ENCODE measurements around the gene B4GALT6.
A peak's percentile ranks its signal among the peaks of the same experiment; 100 is the strongest.

Gene B4GALT6

DNA sequence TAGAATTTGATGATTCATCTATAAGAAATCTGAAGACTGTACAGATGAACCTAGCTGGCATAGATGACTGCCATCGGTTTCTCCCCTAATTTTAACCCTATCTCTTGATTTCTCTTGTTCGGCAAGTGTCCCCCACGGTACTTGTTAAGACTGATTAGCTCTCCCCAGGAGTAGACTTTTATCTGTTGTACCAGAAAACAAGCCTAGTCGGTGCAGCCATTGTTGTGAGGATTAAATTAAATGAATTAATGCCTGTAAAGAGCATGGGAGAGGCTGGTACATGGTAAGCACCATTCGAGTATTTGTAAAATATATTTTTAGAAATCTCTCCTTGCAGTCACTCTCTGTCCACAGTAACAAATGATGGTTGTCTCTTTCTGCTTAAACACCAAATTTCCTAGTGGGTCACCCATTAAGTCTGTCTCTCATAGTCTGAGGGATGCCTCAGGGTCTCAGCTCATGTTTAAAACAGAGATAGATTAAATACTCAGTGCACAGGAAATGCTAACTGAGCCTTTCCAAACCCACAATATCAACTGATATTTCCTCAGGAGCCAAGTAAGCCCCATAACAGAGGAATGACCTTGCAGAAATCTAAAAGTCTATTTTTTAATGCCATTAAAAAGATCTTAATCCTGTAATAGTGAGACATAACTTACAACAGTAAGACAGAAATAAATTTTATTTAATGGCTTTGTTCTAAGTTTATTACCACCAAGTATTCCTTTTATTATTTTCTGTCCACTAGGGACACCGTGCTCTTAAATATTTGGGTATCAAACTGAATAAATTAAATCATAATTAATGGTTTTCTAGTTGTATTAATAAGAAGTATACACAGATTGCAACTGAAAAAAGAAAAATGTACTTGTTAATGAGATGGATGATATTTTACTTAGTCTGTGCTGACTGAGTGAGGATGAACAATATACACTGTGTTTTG is 2.9 kb upstream of the B4GALT6 start:
- ChIA-PET POLR2A (interaction anchor here (1.4 kb wide), 1 partner anchor 8 kb away, joined by 3 read pairs; no protein-coding TSS in a partner anchor), CTCF (interaction anchor here (1.0 to 1.6 kb wide), 3 partner anchors 8 to 35 kb away, joined by 3 to 6 read pairs (median 3); no protein-coding TSS in a partner anchor)
- no peak for DNase-seq (ENCODE audit: extremely low spot score)
- TF ChIP-seq ARNT (IDR thresholded peaks at IDR 0.05), result no peak
- no peak for TF ChIP-seq ZNF384 (IDR thresholded peaks at IDR 0.05)
- TF ChIP-seq L3MBTL2 (conservative IDR thresholded peaks at IDR 0.05), result no peak
- no peak for TF ChIP-seq TARDBP (IDR thresholded peaks at IDR 0.05)
- no peak for TF ChIP-seq FOXA1 (IDR thresholded peaks at IDR 0.05)

DNA sequence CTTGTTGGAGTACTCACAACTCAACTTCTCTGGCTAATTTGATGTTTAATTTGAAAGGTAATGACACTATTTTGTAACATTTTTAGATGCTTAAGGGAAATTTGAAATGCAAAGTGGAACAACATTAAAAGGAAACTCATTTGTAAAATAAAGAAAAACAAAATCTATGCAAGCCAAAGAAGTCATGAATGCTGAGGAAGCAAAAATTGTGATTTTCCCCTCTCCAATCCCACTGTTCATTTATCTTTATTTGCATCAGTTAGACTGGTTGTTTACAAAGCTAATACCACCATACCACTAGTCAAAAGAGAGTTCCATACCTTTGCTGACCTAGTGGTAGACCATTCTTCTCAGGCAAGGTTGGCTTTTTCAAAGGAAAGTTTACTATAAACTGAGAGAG is 2.2 kb upstream of the B4GALT6 start:
- POLR2A ChIA-PET, result interaction anchor here (1.4 kb wide), 1 partner anchor 9 kb away, joined by 3 read pairs; no protein-coding TSS in a partner anchor
- TF ChIP-seq LEF1 (IDR thresholded peaks at IDR 0.05; ENCODE audit: borderline replicate concordance) (no peak), SUZ12 (IDR thresholded peaks at IDR 0.05) (no peak), HDGF (IDR thresholded peaks at IDR 0.05; ENCODE audit: borderline replicate concordance) (no peak), ELF4 (IDR thresholded peaks at IDR 0.05) (no peak), ARNT (IDR thresholded peaks at IDR 0.05) (no peak)
- no peak for DNase-seq (ENCODE audit: extremely low spot score)
- CTCF ChIA-PET, result no interaction called here

DNA sequence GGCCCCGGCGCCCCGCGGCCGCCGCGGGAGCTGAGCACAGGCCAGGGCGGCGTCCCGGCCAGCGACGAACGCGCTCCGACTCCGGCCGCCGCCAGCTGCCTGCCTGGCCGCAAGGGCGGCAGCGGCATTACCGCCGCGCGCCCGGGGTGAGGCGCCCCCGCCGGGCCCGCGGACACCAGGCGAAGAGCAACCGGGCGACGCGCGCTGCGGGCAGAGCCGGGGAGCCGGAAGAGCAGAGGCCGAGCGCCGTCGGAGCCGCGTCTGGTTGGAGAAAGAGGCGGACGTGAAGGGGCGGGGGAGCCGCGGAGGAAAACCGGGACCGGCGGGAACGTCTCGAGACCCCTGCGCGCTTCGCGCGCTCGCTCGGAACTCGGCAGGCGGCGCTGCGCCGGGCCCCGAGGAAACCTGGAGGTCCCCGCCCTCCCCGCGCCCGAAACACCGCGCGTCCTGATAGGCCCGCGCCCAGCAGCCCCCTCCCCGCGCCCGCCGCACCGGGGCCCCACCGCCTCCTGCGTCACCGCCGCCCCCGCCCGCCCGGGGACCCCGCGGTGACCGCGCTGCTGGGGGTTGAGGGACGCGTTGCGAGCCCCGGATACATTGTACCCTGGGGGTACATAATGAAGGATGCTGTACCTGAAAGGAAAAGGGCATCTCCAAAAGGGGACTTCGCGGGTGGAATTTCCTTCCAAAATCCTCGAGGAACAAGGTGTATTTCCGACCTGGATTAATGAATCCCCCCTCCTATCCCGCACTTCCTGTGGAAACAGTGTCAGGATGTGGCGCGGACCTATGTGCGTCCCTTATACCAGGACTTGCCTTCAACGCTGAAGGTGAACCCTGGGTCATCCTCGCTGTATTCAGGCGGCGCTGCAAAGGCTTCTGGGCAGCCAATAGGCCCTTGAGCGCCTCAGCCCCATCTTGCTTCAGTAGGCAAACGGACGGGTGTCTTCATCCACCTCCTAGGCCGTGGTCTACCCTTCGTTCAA is 1.0 kb upstream of the B4GALT6 start:
- ChIA-PET POLR2A (interaction anchor here (1.0 to 1.4 kb wide), 9 partner anchors 7 to 125 kb away, joined by 3 to 10 read pairs (median 3); no protein-coding TSS in a partner anchor), CTCF (interaction anchor here (1.0 to 1.5 kb wide), 4 partner anchors 29 to 122 kb away, joined by 3 to 4 read pairs (median 4); no protein-coding TSS in a partner anchor)
- peak; percentile 90 for DNase-seq (ENCODE audit: extremely low spot score)

DNA sequence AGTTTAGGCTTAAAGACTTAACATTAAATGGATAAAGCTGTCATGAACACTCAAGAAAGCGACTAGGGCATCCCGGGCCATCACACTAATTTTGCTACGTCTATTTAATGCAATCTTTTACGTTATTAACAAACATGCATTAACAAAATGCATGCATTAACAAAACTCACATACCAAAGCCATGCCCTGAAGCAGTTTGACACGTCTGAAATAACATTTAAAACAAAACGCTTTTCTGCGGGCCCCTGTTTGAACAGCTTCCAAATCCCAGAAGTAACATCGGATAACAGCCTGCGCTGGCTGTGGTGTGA is 458 bp downstream of the B4GALT6 start:
- no peak for TF ChIP-seq ARNT (IDR thresholded peaks at IDR 0.05)
- TF ChIP-seq ELF4 (IDR thresholded peaks at IDR 0.05), result no peak
- no peak for TF ChIP-seq SUZ12 (IDR thresholded peaks at IDR 0.05)
- TF ChIP-seq ZNF384 (IDR thresholded peaks at IDR 0.05), result no peak
- TF ChIP-seq FOXM1 (IDR thresholded peaks at IDR 0.05; ENCODE audit: borderline replicate concordance), result no peak
- TF ChIP-seq NFRKB (IDR thresholded peaks at IDR 0.05), result no peak
- TF ChIP-seq, protein P1, sequence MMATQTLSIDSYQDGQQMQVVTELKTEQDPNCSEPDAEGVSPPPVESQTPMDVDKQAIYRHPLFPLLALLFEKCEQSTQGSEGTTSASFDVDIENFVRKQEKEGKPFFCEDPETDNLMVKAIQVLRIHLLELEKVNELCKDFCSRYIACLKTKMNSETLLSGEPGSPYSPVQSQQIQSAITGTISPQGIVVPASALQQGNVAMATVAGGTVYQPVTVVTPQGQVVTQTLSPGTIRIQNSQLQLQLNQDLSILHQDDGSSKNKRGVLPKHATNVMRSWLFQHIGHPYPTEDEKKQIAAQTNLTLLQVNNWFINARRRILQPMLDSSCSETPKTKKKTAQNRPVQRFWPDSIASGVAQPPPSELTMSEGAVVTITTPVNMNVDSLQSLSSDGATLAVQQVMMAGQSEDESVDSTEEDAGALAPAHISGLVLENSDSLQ (IDR thresholded peaks at IDR 0.05), result no peak
- no peak for TF ChIP-seq FOXK2 (IDR thresholded peaks at IDR 0.05)
- no peak for TF ChIP-seq TARDBP (IDR thresholded peaks at IDR 0.05)
- TF ChIP-seq L3MBTL2 (conservative IDR thresholded peaks at IDR 0.05), result no peak
- POLR2A ChIA-PET, result interaction anchor here (1.1 to 1.7 kb wide), 2 partner anchors 9 to 17 kb away, joined by 3 read pairs; no protein-coding TSS in a partner anchor
- CTCF ChIA-PET, result interaction anchor here (0.7 to 1.5 kb wide), 4 partner anchors 11 to 120 kb away, joined by 3 to 4 read pairs (median 3); no protein-coding TSS in a partner anchor
- DNase-seq (ENCODE audit: extremely low spot score), result no peak

More for the DNA sequence above, 1.0 kb upstream of the B4GALT6 start:
- peak; percentile 55 for TF ChIP-seq L3MBTL2 (conservative IDR thresholded peaks at IDR 0.05)
- TF ChIP-seq ARNT (IDR thresholded peaks at IDR 0.05), result no peak; the same call in 1 of the 2 replicates

DNA sequence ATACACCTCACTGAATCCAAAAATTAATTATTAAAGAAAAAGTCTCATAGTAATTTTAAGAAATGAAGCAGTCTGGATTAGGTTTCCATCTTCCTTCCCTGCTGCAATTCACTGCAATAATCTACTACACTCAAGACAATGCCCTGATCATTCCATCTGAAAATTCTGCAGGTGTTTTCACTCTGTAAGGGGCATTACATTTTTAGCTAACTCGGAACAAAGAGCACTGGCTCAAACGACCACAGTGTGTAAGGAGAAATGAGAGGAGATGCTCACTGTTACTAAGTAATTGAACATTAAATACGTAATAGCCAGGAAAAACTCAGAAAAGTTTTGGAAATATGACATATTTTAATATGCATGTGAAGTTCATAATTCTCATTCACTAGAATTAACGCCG is 1.3 kb downstream of the B4GALT6 start:
- TF ChIP-seq L3MBTL2 (conservative IDR thresholded peaks at IDR 0.05) (no peak), SUZ12 (IDR thresholded peaks at IDR 0.05) (no peak), ELF4 (IDR thresholded peaks at IDR 0.05) (no peak), ARNT (IDR thresholded peaks at IDR 0.05) (no peak), FOXK2 (IDR thresholded peaks at IDR 0.05) (no peak), CTBP1 (IDR thresholded peaks at IDR 0.05; ENCODE audit: borderline replicate concordance) (no peak)
- TF ChIP-seq, protein P1 (IDR thresholded peaks at IDR 0.05), result no peak
- POLR2A ChIA-PET, result interaction anchor here (1.7 kb wide), 1 partner anchor 16 kb away, joined by 3 read pairs; no protein-coding TSS in a partner anchor
- CTCF ChIA-PET, result interaction anchor here (1.5 kb wide), 1 partner anchor 10 kb away, joined by 3 read pairs; no protein-coding TSS in a partner anchor
- DNase-seq (ENCODE audit: extremely low spot score), result no peak

DNA sequence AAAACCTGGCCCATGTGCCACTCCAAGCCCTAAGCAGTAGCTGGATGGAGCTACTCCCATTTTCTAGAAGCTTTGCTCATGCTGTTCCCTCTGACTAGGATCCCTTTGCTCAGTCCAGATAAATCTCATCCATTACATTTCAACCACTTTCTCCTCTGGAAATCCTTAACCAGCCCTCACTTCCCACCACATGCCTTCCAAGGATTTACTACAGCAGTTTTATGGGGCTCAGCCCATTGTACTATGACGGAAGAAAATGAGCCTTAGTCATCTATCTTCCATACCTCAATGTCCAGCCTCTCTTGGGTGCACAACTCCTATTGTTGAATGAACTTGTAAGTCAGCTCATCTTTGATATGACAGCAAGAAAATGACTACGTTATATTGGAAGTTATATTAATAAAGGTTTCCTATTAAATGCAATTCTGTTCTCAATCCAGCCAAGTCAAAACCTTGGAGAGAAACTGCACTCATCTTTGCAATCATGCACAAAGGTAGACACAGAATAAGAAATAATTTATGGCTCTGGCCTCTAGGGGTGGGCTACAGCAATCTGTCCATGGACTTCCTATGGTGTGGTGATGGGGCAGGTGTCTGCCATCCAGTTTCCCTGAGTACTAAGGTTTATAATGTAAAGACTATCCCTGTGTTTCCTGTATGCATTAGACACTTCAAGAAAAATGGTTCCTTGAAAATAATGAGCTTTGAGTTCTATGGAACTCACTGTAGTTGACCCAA is 3.4 kb downstream of the B4GALT6 start:
- CTCF ChIA-PET, result interaction anchor here (0.5 to 1.5 kb wide), 7 partner anchors 9 to 129 kb away, joined by 3 to 7 read pairs (median 5); no protein-coding TSS in a partner anchor
- TF ChIP-seq, protein P1 (IDR thresholded peaks at IDR 0.05), result peak; percentile 42
- TF ChIP-seq ELF4 (IDR thresholded peaks at IDR 0.05) (no peak), FOXK2 (IDR thresholded peaks at IDR 0.05) (no peak)

More for the DNA sequence above, 3.4 kb downstream of the B4GALT6 start:
- DNase-seq (ENCODE audit: extremely low spot score), result peak; percentile 68
- POLR2A ChIA-PET, result no interaction called here
